Measurements from ENCODE around the gene CLDND2.

CLDND2 gene

DNA sequence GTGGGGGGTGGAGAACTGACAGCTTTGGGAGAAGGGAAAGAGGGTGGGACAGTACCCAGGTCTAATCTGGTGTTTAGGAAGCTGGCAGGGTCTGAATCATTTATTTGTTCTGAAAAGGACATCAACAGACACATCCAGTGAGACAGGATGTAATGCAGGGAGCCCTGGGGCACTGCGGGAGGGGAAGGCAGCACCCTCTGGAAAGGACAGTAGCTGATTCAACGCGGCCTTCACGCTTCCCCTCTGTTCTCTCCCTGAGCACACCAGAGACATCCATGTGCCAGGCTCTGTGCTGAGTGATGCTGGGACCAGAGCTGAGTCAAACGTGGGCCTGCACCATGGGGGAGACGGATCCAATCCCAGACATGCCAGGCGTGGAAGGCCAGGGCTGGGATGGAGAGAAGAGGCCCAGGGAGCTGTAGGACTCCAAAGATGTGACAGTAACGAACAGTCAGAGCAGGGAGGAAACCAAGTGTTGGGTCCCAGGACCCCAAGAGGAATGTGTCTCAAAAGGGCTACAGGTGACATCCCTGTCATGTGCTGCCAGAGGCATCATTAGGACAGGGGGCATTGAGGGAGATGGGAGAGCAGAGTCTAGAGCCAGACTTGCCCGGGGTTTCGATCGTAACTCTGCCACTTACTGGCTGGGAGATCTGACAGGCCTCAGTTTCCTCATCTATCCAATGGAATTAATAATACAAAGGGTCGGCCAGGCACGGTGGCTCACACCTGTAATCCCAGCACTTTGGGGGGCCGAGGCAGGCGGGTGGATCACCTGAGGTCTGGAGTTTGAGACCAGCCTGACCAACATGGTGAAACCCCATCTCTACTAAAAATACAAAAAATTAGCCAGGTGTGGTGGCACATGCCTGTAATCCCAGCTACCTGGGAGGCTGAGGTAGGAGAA is 4.3 kb downstream of the CLDND2 start:
- H3K4me3 ChIP-seq (ENCODE audit: severe bottlenecking), result no peak overlapping the region
- no peaks in the 10 kb centered on the region for H3K27me3 ChIP-seq (ENCODE audit: insufficient read depth, poor library complexity, severe bottlenecking)
- H3K36me3 ChIP-seq (ENCODE audit: low read depth), result no peaks in the 10 kb centered on the region
- H3K4me1 ChIP-seq (ENCODE audit: insufficient read depth, poor library complexity, severe bottlenecking), result peaks cover 23% of the 10 kb centered on the region
- no peak for DNase-seq (ENCODE audit: low spot score)
- H3K27ac ChIP-seq (ENCODE audit: poor library complexity, severe bottlenecking), result peak overlapping the region; percentile 76
- TF ChIP-seq, protein P1, sequence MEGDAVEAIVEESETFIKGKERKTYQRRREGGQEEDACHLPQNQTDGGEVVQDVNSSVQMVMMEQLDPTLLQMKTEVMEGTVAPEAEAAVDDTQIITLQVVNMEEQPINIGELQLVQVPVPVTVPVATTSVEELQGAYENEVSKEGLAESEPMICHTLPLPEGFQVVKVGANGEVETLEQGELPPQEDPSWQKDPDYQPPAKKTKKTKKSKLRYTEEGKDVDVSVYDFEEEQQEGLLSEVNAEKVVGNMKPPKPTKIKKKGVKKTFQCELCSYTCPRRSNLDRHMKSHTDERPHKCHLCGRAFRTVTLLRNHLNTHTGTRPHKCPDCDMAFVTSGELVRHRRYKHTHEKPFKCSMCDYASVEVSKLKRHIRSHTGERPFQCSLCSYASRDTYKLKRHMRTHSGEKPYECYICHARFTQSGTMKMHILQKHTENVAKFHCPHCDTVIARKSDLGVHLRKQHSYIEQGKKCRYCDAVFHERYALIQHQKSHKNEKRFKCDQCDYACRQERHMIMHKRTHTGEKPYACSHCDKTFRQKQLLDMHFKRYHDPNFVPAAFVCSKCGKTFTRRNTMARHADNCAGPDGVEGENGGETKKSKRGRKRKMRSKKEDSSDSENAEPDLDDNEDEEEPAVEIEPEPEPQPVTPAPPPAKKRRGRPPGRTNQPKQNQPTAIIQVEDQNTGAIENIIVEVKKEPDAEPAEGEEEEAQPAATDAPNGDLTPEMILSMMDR (IDR thresholded peaks at IDR 0.05; ENCODE audit: poor library complexity, severe bottlenecking), result no peak
- ATAC-seq (ENCODE audit: low read depth), result peak; percentile 24
- no peaks in the 10 kb centered on the region for H3K9me3 ChIP-seq (ENCODE audit: severe bottlenecking)

DNA sequence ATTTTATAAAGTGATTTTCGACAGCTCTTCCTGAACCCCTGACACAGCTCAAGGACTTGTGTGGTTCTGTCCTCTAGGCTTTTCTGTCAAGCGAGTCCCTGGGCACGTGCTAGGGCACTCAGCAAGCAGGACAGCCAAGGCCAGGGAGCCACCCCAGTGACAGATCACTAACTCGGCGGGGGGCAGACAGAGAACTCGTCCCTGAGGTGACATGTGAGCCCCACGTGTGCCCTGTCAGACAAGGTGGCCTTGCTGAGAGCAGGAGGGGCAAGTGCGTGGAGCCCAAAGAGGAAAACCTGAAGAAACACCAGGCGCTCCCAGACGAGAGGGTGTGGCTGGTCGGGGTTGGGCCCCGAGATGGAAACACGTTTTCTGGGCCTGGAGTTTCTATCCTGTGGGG is 7.6 kb downstream of the CLDND2 start:
- Histone ChIP-seq H3K27ac (ENCODE audit: poor library complexity, severe bottlenecking) (no peak overlapping the region), H3K9me3 (ENCODE audit: severe bottlenecking) (no peaks in the 10 kb centered on the region), H3K27me3 (ENCODE audit: insufficient read depth, poor library complexity, severe bottlenecking) (no peaks in the 10 kb centered on the region), H3K4me1 (ENCODE audit: insufficient read depth, poor library complexity, severe bottlenecking) (peaks cover 24% of the 10 kb centered on the region), H3K36me3 (ENCODE audit: low read depth) (no peaks in the 10 kb centered on the region), H3K4me3 (ENCODE audit: severe bottlenecking) (no peak overlapping the region)
- TF ChIP-seq, protein P1 (IDR thresholded peaks at IDR 0.05; ENCODE audit: poor library complexity, severe bottlenecking), result no peak
- DNase-seq (ENCODE audit: low spot score) (no peak), ATAC-seq (ENCODE audit: low read depth) (no peak)

DNA sequence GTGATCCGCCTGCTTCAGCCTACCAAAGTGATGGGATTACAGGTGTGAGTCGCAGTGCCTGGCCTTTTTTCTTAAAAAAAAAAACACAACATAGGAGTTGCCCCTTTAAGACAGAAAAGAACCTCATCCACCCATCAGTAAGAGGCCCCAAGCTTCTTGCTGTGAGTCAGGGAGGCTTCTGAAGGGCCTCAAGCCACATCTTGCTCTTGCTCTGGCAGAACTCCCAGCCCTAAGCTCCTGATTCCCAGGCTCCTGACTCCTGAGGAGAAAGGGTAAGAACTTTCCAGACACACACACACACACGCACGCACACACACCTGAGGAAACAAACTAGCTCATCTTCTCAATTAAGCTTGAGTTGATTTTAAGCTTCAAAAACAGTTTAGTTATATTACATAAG is 9.5 kb downstream of the CLDND2 start:
- Histone ChIP-seq H3K4me1 (ENCODE audit: insufficient read depth, poor library complexity, severe bottlenecking) (peaks cover 14% of the 10 kb centered on the region), H3K9me3 (ENCODE audit: severe bottlenecking) (no peaks in the 10 kb centered on the region), H3K36me3 (ENCODE audit: low read depth) (no peaks in the 10 kb centered on the region), H3K4me3 (ENCODE audit: severe bottlenecking) (no peak overlapping the region), H3K27me3 (ENCODE audit: insufficient read depth, poor library complexity, severe bottlenecking) (no peaks in the 10 kb centered on the region), H3K27ac (ENCODE audit: poor library complexity, severe bottlenecking) (peak overlapping the region; percentile 29)
- TF ChIP-seq, protein P1 (IDR thresholded peaks at IDR 0.05; ENCODE audit: poor library complexity, severe bottlenecking), result no peak
- no peak for DNase-seq (ENCODE audit: low spot score)
- ATAC-seq (ENCODE audit: low read depth), result peak; percentile 81

DNA sequence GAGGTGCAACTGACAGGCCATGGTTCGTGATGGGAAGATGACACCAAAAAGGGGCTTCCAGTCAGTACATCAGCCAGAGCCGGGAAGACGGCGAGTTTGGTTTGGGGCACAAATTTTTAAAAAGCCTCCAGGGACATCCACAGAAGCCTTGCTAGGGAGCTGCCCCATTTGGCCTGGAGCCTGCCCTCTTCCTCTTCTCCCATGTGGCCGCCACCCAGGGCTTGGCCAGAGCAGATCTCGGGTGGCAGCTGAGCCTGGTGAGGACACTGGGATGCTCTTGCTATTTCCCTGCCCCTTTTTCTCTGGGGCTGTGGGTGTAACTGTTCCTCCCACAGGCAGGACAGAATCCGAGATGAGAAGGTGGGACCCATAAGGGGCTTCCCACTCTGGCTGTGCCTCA is 10.9 kb downstream of the CLDND2 start:
- TF ChIP-seq, protein P1 (IDR thresholded peaks at IDR 0.05; ENCODE audit: poor library complexity, severe bottlenecking), result no peak
- no peaks in the 10 kb centered on the region for H3K9me3 ChIP-seq (ENCODE audit: severe bottlenecking)
- ATAC-seq (ENCODE audit: low read depth), result no peak
- no peak for DNase-seq (ENCODE audit: low spot score)
- H3K27ac ChIP-seq (ENCODE audit: poor library complexity, severe bottlenecking), result no peak overlapping the region
- no peak overlapping the region for H3K4me3 ChIP-seq (ENCODE audit: severe bottlenecking)
- H3K27me3 ChIP-seq (ENCODE audit: insufficient read depth, poor library complexity, severe bottlenecking), result no peaks in the 10 kb centered on the region
- peaks cover 7% of the 10 kb centered on the region for H3K4me1 ChIP-seq (ENCODE audit: insufficient read depth, poor library complexity, severe bottlenecking)
- no peaks in the 10 kb centered on the region for H3K36me3 ChIP-seq (ENCODE audit: low read depth)
